OCI-LY3 (cell line): ENCODE data around the gene TAF1B.

Experiments used
- CTCF ChIP-seq: fragments of 200-600, 300-600 bp; sonication (generic); IDR thresholded peaks from 2 replicates; pipeline ENCODE4 v1.5.1; 2014; ENCODE audit warnings: antibody characterized with exemption, low read length, low read depth
- EZH2phosphoT487 ChIP-seq: fragments of 200-600 bp; shearing (Covaris generic); IDR thresholded peaks from 2 replicates; pipeline ENCODE4 v1.6.1; 2018; ENCODE audit warnings: antibody characterized with exemption, mixed run types, low read depth

- TF ChIP-seq EZH2phosphoT487 = no peak
- no peak for TF ChIP-seq CTCF
Measured at GRCh38 chr2:9982248-9982647, 139.0 kb downstream of the TAF1B start.
